SK-N-SH (cell line): ENCODE measurements around the gene TRIM71. TPM values are rescaled to one million over a fixed set of nuclear protein-coding genes. Genes with fewer than 3 reads are reported as not detected.

Experiments
- CTCF ChIA-PET: fragments of 300-600, 350-600 bp; formaldehyde crosslinking; extraction: SDS; loops from one replicate; lab custom pipeline; 2021; lab: Yijun Ruan, JAX
- POLR2A ChIA-PET: fragments of 350-600 bp; sonication (Branson Sonifier 250); formaldehyde crosslinking; extraction: SDS; loops from one replicate; lab custom pipeline; 2020; ENCODE audit warnings: antibody characterized with exemption, inconsistent platforms; lab: Yijun Ruan, JAX
- DNase-seq: peaks from one replicate; pipeline ENCODE4 v3.0.0; 2012
- H2AFZ ChIP-seq: fragments of 200-600 bp; sonication (generic); 2 replicates; pipeline ENCODE4 v1.8.1; 2016; ENCODE audit warnings: antibody characterized with exemption, mild to moderate bottlenecking, low read depth
- H3F3A ChIP-seq: fragments of 200-600 bp; sonication (generic); replicated peaks from 2 replicates; pipeline ENCODE3; 2016; ENCODE audit warnings: antibody characterized with exemption, mild to moderate bottlenecking; ENCODE audit not compliant: insufficient read depth
- H3K27ac ChIP-seq, 2 experiments: fragments of 200-500 bp in 1 of 2; fragments of 200-600 bp in 1 of 2; sonication (Bioruptor generic) in 1 of 2; sonication (generic), shearing (Covaris generic) in 1 of 2; 2 replicates each; pipeline versions ENCODE4 v1.5.1 to v1.6.1; 2014 to 2016; ENCODE audit warnings: low read depth in 2 of 2, inconsistent platforms in 1 of 2, low read length in 1 of 2, mild to moderate bottlenecking in 1 of 2, mixed read lengths in 1 of 2
- H3K27me3 ChIP-seq: fragments of 200-600 bp; sonication (generic), shearing (Covaris generic); 2 replicates; pipeline ENCODE4 v1.6.1; 2016; ENCODE audit warnings: mixed run types; ENCODE audit not compliant: insufficient read depth
- H3K36me3 ChIP-seq, 2 experiments: fragments of 200-500 bp in 1 of 2; fragments of 200-600 bp in 1 of 2; sonication (Bioruptor generic) in 1 of 2; sonication (generic) in 1 of 2; replicated peaks in 1 of 2; 2 replicates each; pipeline versions ENCODE3 to v1.5.1; 2014 to 2016; ENCODE audit warnings: low read length in 1 of 2, mild to moderate bottlenecking in 1 of 2; ENCODE audit not compliant: insufficient read depth in 2 of 2, control insufficient read depth in 1 of 2
- H3K4me1 ChIP-seq, 2 experiments: fragments of 200-500 bp in 1 of 2; fragments of 200-600 bp in 1 of 2; sonication (Bioruptor generic) in 1 of 2; sonication (generic), shearing (Covaris generic) in 1 of 2; 2 replicates each; pipeline versions ENCODE4 v1.5.1 to v1.6.1; 2014 to 2016; ENCODE audit warnings: low read depth in 1 of 2, low read length in 1 of 2, mixed run types in 1 of 2; ENCODE audit not compliant: insufficient read depth in 2 of 2, control insufficient read depth in 1 of 2
- H3K4me2 ChIP-seq: fragments of 200-600 bp; sonication (generic), shearing (Covaris generic); 2 replicates; pipeline ENCODE4 v1.6.1; 2017; ENCODE audit warnings: mixed run types
- H3K4me3 ChIP-seq, 2 experiments: fragments of 200-500 bp in 1 of 2; fragments of 200-600 bp in 1 of 2; sonication (Bioruptor generic) in 1 of 2; sonication (generic), shearing (Covaris generic) in 1 of 2; 2 replicates each; pipeline versions ENCODE4 v1.5.1 to v1.8.1; 2014 to 2016; ENCODE audit warnings: low read depth in 2 of 2, inconsistent platforms in 1 of 2, low read length in 1 of 2, mild to moderate bottlenecking in 1 of 2, mixed read lengths in 1 of 2, moderate library complexity in 1 of 2
- H3K79me2 ChIP-seq: fragments of 200-600 bp; sonication (generic); 2 replicates; pipeline ENCODE4 v1.8.1; 2017; ENCODE audit warnings: mild to moderate bottlenecking; ENCODE audit not compliant: insufficient read depth
- H3K9ac ChIP-seq: fragments of 200-600 bp; sonication (generic); 2 replicates; pipeline ENCODE4 v1.6.1; 2017; ENCODE audit warnings: mixed run types
- H3K9me2 ChIP-seq: fragments of 200-600 bp; sonication (generic); 2 replicates; pipeline ENCODE4 v1.6.1; 2017; ENCODE audit warnings: mixed run types
- H3K9me3 ChIP-seq: fragments of 200-600 bp; sonication (generic); 2 replicates; pipeline ENCODE4 v1.6.1; 2017; ENCODE audit warnings: mixed run types, mild to moderate bottlenecking, moderate library complexity
- H4K20me1 ChIP-seq: fragments of 200-600 bp; sonication (generic); 2 replicates; pipeline ENCODE4 v1.6.1; 2017; ENCODE audit warnings: mild to moderate bottlenecking, mixed run types; ENCODE audit not compliant: insufficient read depth
- EZH2phosphoT487 ChIP-seq: fragments of 200-600 bp; sonication (generic); IDR thresholded peaks from 2 replicates; pipeline ENCODE4 v1.6.1; 2017; ENCODE audit warnings: low read depth, mixed run types, mild to moderate bottlenecking, antibody characterized with exemption, moderate library complexity, borderline replicate concordance
- FOSL2 ChIP-seq: IDR thresholded peaks from 2 replicates; pipeline ENCODE4 v1.4.0; 2012; ENCODE audit warnings: low read depth, mild to moderate bottlenecking, moderate library complexity, borderline replicate concordance
- FOXM1 ChIP-seq: IDR thresholded peaks from 2 replicates; pipeline ENCODE4 v1.4.0; 2012; ENCODE audit warnings: low read depth, mild to moderate bottlenecking
- GABPA ChIP-seq: IDR thresholded peaks from 2 replicates; pipeline ENCODE4 v1.4.0; 2012; ENCODE audit warnings: low read depth, mild to moderate bottlenecking
- JUND ChIP-seq: IDR thresholded peaks from 2 replicates; pipeline ENCODE4 v1.4.0; 2012
- MEF2A ChIP-seq: IDR thresholded peaks from 2 replicates; pipeline ENCODE4 v1.4.0; 2012; ENCODE audit warnings: low read depth, borderline replicate concordance
- MXI1 ChIP-seq: IDR thresholded peaks from 2 replicates; pipeline ENCODE4 v1.6.1; 2012; ENCODE audit warnings: mild to moderate bottlenecking, low read depth, low read length, improper control_type of control experiment
- POLR2AphosphoS5 ChIP-seq: IDR thresholded peaks from 2 replicates; pipeline ENCODE4 v1.6.1; 2012; ENCODE audit warnings: low read depth, low read length
- SIN3A ChIP-seq: IDR thresholded peaks from 2 replicates; pipeline ENCODE4 v1.6.1; 2012; ENCODE audit warnings: low read depth, mild to moderate bottlenecking, low read length, moderate library complexity, borderline replicate concordance
- YY1 ChIP-seq: IDR thresholded peaks from 2 replicates; pipeline ENCODE4 v1.4.0; 2012; ENCODE audit warnings: low read depth, mild to moderate bottlenecking
- WGBS: methylation state at CpG from one replicate; pipeline ENCODE4 v1.1.6; 2017; ENCODE audit warnings: low lambda C conversion rate; 5-methylcytosine and 5-hydroxymethylcytosine counted together
- polyA plus RNA-seq, 3 experiments: library from polyadenylated mRNA; depleted of rRNA; stranded (reverse); fragments of >200 nt; gene quantifications; 2 replicates each; pipeline ENCODE4 v1.2.3, GENCODE V29; 2012
- TF ChIP-seq, protein P1 (sequence below): IDR thresholded peaks from 2 replicates; pipeline ENCODE4 v1.4.0; 2012; ENCODE audit warnings: low read depth, borderline replicate concordance
- TF ChIP-seq, protein P2 (sequence below): fragments of 150-350 bp; IDR thresholded peaks from 2 replicates; pipeline ENCODE4 v1.6.1; 2017; ENCODE audit warnings: antibody characterized with exemption, low read length, low read depth, borderline replicate concordance
- TF ChIP-seq, protein P3 (sequence below): IDR thresholded peaks from 2 replicates; pipeline ENCODE4 v1.4.0; 2012; ENCODE audit warnings: low read depth, borderline replicate concordance
- TF ChIP-seq, protein P4 (sequence below): IDR thresholded peaks from 2 replicates; pipeline ENCODE4; 2012
- TF ChIP-seq, protein P5 (sequence below): IDR thresholded peaks from 2 replicates; pipeline ENCODE4 v1.6.1; 2012; ENCODE audit warnings: mild to moderate bottlenecking, low read depth, low read length, moderate library complexity
- TF ChIP-seq, protein P6 (sequence below): fragments of 200-600 bp; sonication (generic); IDR thresholded peaks from 2 replicates; pipeline ENCODE4 v1.6.1; 2017; ENCODE audit warnings: antibody characterized with exemption, mild to moderate bottlenecking, moderate library complexity

TRIM71 gene
- polyA plus RNA-seq, 1 of the 3 experiments (the other 2 are of a cell fraction): not detected

DNA sequence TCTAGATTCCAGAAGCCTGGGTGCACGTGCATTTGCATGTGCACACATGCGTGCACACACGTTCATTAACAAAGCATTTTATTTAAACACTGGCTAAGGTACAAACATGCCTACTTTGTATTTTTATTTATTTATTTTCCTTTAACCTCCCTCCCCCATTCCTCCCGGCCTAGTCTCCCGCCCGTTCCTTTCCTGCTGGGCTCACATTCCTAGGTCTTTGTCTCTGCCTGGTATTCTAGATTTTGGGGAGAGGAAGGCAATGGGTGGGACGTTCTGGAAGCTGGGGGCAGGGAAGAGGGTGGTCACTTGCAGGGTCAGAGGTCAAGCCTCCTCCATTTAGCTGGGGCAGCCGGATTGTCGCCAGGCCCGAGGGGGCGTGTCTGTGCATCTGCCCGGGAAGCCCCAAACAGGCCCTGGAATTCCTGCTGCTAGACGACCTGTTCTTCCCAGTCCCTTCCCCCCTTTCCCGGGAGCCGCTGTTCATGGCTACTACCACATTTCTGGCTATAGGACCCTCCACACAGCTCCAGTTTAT is 51.8 kb downstream of the TRIM71 start (continued):
- TF ChIP-seq, protein P1, sequence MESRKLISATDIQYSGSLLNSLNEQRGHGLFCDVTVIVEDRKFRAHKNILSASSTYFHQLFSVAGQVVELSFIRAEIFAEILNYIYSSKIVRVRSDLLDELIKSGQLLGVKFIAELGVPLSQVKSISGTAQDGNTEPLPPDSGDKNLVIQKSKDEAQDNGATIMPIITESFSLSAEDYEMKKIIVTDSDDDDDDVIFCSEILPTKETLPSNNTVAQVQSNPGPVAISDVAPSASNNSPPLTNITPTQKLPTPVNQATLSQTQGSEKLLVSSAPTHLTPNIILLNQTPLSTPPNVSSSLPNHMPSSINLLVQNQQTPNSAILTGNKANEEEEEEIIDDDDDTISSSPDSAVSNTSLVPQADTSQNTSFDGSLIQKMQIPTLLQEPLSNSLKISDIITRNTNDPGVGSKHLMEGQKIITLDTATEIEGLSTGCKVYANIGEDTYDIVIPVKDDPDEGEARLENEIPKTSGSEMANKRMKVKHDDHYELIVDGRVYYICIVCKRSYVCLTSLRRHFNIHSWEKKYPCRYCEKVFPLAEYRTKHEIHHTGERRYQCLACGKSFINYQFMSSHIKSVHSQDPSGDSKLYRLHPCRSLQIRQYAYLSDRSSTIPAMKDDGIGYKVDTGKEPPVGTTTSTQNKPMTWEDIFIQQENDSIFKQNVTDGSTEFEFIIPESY: no peak
- TF ChIP-seq, protein P2, sequence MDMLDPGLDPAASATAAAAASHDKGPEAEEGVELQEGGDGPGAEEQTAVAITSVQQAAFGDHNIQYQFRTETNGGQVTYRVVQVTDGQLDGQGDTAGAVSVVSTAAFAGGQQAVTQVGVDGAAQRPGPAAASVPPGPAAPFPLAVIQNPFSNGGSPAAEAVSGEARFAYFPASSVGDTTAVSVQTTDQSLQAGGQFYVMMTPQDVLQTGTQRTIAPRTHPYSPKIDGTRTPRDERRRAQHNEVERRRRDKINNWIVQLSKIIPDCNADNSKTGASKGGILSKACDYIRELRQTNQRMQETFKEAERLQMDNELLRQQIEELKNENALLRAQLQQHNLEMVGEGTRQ: no peak
- TF ChIP-seq, protein P3, sequence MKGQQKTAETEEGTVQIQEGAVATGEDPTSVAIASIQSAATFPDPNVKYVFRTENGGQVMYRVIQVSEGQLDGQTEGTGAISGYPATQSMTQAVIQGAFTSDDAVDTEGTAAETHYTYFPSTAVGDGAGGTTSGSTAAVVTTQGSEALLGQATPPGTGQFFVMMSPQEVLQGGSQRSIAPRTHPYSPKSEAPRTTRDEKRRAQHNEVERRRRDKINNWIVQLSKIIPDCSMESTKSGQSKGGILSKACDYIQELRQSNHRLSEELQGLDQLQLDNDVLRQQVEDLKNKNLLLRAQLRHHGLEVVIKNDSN: no peak

DNA sequence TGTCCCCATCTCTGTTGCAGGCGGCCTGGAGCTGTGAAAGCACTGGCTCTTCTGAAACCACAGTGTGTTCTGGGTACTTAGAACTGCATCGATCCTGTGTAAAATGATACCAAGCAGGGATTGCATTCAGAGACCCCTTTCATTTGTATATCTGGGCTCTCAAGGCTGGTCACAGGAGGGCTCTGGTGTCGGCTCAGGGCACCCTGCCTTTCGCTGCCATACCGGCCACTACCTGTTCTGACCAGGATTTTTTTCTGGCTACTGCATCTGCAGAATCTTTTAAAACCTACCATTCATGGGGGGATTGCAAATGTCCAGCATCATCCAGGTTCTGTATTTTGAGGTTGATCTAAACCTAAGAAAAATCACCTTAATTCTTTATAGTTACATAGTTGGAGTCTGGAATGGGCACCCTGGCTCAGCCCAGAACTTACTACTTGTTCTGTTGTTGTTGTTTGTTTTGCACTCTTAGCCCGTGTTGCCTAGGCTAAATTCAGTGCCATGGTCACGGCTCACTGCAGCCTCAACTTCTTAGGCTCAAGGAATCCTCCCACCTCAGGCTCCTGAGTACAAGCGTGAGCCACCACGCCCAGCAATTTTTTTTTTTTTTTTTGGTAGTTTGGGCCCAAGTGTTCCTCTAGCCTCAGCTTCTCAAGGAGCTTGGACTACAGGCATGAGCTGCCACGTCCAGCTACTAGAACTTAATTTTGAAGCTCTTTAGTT is 52.7 kb downstream of the TRIM71 start:
- 92% methylated on average over 10 of the region's 10 CpGs for whole genome bisulfite sequencing
- DNase-seq: no peak
- H3K9me2 ChIP-seq: no peaks in the 10 kb centered on the region
- ChIA-PET POLR2A (no interaction called here), CTCF (interaction anchor here (1.0 to 1.3 kb wide), 2 partner anchors 11 to 16 kb away, joined by 3 to 4 read pairs; no protein-coding TSS in a partner anchor)
- H3K27me3 ChIP-seq: no peaks in the 10 kb centered on the region
- no peak overlapping the region for H2AFZ ChIP-seq
- no peaks in the 10 kb centered on the region for H3K4me1 ChIP-seq
- no peaks in the 10 kb centered on the region for H3K79me2 ChIP-seq
- H3F3A ChIP-seq: no peaks in the 10 kb centered on the region
- H3K36me3 ChIP-seq: no peaks in the 10 kb centered on the region
- H3K27ac ChIP-seq: no peak overlapping the region
- H3K9me3 ChIP-seq: no peaks in the 10 kb centered on the region
- H4K20me1 ChIP-seq: no peaks in the 10 kb centered on the region
- TF ChIP-seq YY1 (no peak), SIN3A (no peak), EZH2phosphoT487 (no peak), FOSL2 (no peak), MXI1 (no peak), FOXM1 (no peak), GABPA (no peak), JUND (no peak), POLR2AphosphoS5 (no peak), MEF2A (no peak)
- TF ChIP-seq, protein P4, sequence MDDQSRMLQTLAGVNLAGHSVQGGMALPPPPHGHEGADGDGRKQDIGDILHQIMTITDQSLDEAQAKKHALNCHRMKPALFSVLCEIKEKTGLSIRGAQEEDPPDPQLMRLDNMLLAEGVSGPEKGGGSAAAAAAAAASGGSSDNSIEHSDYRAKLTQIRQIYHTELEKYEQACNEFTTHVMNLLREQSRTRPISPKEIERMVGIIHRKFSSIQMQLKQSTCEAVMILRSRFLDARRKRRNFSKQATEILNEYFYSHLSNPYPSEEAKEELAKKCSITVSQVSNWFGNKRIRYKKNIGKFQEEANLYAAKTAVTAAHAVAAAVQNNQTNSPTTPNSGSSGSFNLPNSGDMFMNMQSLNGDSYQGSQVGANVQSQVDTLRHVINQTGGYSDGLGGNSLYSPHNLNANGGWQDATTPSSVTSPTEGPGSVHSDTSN: no peak
- TF ChIP-seq, protein P5, sequence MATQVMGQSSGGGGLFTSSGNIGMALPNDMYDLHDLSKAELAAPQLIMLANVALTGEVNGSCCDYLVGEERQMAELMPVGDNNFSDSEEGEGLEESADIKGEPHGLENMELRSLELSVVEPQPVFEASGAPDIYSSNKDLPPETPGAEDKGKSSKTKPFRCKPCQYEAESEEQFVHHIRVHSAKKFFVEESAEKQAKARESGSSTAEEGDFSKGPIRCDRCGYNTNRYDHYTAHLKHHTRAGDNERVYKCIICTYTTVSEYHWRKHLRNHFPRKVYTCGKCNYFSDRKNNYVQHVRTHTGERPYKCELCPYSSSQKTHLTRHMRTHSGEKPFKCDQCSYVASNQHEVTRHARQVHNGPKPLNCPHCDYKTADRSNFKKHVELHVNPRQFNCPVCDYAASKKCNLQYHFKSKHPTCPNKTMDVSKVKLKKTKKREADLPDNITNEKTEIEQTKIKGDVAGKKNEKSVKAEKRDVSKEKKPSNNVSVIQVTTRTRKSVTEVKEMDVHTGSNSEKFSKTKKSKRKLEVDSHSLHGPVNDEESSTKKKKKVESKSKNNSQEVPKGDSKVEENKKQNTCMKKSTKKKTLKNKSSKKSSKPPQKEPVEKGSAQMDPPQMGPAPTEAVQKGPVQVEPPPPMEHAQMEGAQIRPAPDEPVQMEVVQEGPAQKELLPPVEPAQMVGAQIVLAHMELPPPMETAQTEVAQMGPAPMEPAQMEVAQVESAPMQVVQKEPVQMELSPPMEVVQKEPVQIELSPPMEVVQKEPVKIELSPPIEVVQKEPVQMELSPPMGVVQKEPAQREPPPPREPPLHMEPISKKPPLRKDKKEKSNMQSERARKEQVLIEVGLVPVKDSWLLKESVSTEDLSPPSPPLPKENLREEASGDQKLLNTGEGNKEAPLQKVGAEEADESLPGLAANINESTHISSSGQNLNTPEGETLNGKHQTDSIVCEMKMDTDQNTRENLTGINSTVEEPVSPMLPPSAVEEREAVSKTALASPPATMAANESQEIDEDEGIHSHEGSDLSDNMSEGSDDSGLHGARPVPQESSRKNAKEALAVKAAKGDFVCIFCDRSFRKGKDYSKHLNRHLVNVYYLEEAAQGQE: no peak
- TF ChIP-seq, protein P2: no peak
- TF ChIP-seq, protein P6, sequence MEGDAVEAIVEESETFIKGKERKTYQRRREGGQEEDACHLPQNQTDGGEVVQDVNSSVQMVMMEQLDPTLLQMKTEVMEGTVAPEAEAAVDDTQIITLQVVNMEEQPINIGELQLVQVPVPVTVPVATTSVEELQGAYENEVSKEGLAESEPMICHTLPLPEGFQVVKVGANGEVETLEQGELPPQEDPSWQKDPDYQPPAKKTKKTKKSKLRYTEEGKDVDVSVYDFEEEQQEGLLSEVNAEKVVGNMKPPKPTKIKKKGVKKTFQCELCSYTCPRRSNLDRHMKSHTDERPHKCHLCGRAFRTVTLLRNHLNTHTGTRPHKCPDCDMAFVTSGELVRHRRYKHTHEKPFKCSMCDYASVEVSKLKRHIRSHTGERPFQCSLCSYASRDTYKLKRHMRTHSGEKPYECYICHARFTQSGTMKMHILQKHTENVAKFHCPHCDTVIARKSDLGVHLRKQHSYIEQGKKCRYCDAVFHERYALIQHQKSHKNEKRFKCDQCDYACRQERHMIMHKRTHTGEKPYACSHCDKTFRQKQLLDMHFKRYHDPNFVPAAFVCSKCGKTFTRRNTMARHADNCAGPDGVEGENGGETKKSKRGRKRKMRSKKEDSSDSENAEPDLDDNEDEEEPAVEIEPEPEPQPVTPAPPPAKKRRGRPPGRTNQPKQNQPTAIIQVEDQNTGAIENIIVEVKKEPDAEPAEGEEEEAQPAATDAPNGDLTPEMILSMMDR: no peak
- H3K9ac ChIP-seq: no peak overlapping the region
- H3K4me3 ChIP-seq: no peak overlapping the region
- no peak overlapping the region for H3K4me2 ChIP-seq
